Fibroblast of peridontal ligament (primary cell): ENCODE data around the gene TMEM17.
"Not testable (repeated sequence)": the region's sequence is repeated elsewhere in the genome, so short reads cannot be mapped to it uniquely, and the experiment has no call there.

Source experiments
- DNase-seq: peaks from one replicate; pipeline ENCODE4 v3.0.0-alpha.2; 2010; ENCODE audit errors: extremely low read depth

Gene TMEM17

DNA sequence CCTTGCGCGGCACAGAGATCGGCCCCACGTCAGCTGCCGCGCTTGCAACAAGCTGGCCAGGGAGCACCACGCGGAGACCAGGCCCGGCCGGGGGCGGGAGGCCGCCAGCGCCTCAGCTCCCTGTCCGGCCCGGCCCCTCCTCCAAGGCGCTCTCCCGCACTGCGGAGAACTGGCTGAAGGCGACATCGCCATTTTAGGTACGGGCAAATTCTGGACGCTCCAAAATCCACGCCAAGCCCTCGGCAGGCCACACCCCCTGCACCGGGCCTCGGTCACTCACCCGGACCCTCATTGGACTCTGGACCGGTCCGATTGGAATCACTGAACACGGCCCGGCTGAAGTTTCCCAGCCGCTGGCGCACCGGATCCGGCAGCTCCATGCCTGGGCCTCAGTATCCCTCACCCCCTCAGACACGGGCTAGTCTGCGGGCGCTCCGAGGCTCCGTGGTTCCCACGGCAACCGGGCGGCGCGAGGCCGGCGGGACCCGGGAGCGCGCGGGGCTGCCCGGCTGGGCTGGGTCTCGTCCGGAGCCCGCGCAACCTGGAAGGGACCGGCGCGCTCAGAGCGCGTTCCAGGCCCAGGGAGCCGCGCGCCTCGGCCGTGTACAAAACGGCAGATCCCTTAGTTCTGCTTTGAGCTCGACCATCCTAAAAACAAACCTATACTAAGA is at the start of gene TMEM17:
Gene TMEM17 (minus strand): TSS at position 446 of the 671 bp plus-strand sequence. CDS start 66 bp downstream, at position 380.
- peak; percentile 95 for DNase-seq

- no peak for DNase-seq
These were observed 48.4 kb upstream of the TMEM17 start for GRCh38 chr2:62554440-62554839.

DNA sequence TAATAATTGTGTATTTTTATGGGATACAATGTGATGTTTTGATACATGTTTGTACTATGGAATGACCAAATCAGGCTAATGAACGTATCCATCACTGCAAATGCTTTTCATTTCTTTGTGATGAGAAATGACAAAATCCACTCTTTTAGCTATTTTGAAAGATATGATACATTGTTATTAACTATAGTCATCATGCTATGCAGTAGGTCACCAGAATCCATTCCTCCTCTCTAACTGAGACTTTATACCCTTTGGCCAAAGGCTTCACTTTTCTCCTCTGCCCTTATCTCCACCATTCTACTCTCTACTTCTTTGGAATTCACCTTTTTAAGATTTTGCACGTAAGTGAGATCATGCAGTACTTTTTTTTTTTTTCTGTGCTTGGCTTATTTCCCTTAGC is 44.5 kb upstream of the TMEM17 start:
- no peak for DNase-seq

DNA sequence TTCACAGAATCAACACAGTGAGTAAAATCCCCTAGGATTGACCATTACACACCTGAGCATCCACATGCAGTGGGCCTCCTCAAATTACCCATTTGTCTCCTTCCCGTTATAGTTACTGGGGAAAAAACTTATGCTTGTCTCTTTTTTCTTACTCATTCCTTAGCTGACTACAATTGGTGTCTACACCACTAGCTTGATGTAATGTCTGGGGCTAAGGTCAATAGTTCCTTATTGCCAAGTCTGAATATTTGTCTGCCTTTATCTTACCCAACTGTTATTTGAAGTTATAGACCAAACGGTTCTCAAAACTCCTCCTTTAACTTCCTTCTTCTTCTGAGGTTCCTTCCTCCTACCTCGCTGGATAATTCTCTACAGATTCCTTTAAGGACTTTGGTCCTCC is 41.9 kb upstream of the TMEM17 start:
- no peak for DNase-seq

DNA sequence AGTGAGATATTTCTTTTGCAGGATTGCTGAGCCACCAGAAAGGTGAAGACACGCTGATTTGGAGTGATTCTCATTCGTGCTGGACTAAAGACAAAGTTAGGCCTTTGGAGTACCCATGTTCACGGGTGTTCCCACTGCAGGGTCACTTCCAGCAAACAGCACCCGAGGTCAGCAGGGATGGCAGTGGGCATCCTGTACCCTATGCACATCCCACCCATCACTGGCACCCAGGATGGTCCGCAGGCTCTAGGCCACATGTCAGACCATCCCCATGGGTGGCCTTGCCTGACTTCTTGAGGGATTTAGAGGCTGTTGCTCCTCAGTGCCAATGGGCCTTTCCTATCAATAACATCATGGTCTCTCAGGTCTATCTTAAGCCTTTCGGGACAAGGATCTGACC is 39.3 kb upstream of the TMEM17 start:
- DNase-seq = no peak

- DNase-seq = peak; percentile 35
These were observed 34.6 kb upstream of the TMEM17 start for GRCh38 chr2:62540408-62541168.

DNA sequence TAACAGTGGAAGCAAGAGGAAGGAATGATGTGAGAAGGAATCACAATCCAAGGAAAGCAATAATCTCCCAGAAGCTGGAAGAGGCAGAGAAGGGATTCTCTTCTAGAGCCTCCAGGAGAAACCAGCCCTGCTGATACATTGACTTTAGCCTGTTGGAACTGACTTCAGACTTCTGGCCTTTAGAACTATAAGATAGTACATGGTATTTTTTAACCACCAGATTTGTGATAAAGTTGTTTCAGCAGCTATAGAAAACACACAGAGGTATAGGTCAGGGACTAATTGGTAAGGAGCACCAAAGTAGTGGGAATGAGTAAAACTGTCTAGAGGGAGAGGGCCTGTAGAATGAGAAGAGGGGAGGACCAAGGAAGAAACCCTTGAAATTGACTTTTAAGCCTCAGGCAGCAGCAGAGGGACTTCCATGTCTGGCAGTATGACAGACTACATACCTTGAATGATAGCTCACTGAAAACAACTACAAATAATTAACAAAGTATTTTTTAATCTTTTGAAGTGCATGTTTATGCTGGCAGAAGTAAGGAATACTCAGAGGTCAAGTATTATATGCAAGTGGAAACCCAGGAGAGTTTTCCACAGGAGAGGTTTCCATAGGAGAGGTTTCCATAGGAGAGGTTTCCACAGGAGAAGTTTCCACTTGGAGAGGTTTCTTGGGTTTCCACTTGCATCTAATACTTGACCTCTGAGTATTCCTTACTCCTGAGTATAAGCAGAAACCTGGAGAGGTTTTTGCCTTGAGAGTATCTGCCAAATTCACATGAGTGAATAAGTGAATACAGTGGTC is 33.8 kb upstream of the TMEM17 start:
- no peak for DNase-seq

DNA sequence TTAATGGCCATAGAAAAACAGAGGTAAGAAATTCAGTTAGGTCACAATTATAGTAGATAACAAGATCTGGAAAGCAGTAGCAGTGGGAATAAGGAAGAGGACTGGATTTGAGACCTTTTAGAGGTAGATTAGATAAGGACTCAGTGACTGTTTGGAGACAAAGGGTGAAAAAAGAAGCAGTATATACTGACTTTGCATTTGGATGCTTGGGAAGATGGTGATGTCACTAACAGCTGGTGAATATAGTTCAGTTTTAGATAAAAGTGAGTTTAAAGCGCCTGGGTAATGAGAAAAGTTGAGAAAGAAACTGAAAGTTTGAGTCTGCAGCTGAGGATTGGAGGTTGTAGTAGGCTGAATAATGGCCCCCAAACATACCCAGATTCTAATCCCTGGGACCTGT is 32.8 kb upstream of the TMEM17 start:
- no peak for DNase-seq

- DNase-seq = no peak
These were observed 31.8 kb upstream of the TMEM17 start for GRCh38 chr2:62537814-62538213.

DNA sequence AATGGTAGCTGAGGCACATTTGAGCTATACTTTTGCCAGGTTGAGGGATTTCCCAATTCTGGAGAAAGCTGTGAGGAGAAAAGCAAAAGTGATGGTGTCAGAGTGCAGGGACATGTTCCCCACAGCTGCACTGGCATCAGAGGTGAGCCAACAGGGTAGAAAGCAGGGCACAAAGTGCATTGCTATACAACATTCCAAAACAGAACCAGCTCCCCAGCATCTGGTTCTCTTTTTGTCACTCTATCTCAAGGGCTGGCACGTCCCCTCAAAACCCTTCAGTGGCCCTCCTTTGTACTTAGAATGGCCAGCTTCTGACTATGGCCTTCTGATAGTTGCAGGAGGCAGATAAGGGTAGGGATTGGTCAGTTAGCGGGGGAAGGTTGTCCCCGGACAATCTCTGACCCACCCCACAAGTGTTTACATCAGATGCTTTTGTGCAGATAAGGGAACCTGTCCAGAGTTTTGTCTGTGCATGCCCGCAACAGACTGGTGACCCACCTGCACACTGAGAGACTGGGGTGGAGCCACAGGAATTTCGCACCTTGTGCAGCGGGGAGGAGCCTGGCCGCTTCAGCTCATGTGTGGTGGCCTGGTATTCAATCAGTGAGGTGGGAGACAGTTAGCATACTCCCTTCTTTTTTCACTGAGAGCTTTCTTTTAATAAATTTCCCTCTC is 31.0 kb upstream of the TMEM17 start:
- no peak for DNase-seq

- not testable (repeated sequence) for DNase-seq
These were observed 29.5 kb upstream of the TMEM17 start for GRCh38 chr2:62535521-62535920.

DNA sequence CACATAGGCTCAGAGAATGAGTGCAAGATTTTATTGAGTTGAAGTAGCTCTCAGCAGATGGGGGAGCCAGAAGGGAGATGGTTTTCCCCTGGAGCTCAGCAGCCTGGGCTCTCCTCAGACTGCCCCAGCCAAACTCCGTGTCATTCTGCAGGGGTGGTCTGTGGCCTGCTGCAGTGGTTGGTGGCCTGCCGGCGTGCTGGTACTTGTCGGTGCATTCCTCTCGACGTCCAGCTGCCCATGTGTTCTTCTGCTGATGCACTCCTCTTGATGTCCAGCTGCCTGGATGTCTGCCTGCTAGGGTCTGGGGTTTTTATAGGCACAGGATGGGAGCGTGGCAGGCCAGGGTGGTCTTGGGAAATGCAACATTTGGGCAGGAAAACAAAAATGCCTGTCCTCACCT is 25.6 kb upstream of the TMEM17 start:
- DNase-seq = no peak

GRCh38 chr2:62529758-62530157 is 23.8 kb upstream of the TMEM17 start:
- DNase-seq = no peak

- DNase-seq = no peak
These were observed 21.6 kb upstream of the TMEM17 start for GRCh38 chr2:62527478-62528210.

DNA sequence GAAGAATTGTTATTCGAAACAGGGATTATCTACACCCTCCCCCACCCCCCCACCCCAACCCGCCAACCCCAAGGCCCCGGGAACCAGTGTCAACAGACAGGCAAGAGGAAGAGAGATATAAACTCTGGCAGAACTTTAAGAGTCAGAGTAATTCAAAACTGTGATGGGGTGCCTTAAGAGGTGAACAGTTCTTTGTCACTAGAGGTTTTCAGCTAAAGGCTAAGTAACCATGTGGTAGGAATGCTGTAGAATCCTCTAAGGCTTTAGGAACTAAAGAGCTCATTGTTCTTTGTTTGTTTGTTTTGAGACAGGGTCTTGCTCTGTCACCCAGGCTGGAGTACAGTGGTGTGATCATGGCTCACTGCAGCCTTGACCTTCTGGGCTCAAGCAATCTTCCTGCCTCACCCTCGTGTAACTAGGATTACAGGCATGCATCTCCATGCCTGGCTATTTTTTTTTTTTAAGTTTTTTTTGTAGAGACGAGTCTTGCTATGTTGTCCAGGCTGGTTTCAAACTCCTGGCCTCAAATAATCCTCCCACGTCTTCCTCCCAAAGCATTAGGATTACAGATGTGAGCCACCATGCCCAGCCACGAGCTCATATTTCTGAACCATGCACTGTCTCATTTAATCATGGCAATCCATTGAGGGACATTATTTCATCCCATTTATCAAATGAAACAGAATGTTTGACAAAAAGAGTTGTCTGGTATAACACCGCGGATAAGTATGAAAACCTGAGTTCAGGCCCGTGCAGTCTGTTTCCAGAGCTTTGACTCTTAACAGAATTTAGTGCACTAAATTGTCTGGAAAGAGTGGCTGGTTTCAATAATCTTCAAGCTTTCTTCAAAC is 20.8 kb upstream of the TMEM17 start:
- DNase-seq = no peak

- DNase-seq = no peak
These were observed 19.7 kb upstream of the TMEM17 start for GRCh38 chr2:62525549-62526269.

GRCh38 chr2:62524293-62524941 is 18.4 kb upstream of the TMEM17 start:
- no peak for DNase-seq

GRCh38 chr2:62521061-62521460 is 15.1 kb upstream of the TMEM17 start:
- DNase-seq = not testable (repeated sequence)

DNA sequence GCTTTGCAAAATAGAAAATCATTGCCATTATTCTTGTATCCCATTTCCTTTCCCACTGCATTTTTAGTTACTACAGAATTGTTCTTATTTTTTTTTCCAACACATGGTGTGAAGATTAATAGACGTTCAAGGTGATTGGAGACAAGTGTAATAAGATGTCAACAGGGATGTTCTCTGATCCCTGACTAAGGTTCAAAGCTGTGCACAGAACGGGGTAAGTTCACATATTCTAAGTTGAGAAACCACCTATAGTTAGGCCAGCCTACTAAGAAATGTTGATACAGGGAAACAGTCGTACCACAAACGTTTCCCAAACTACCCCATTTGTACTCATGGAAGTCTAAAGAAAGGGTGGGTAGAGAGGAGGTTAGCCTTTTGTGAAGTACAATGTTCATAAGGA is 6.4 kb upstream of the TMEM17 start:
- DNase-seq = no peak
